HG02623 (cell line): Measurements from ENCODE around the gene PHOX2B.

Experiments used
- ATAC-seq: cut with Tn5 transposase; IDR thresholded peaks from one replicate; pipeline ENCODE4 v1.9.1; 2021; ENCODE audit warnings: moderate library complexity; ENCODE audit not compliant: unreplicated experiment

Gene PHOX2B

GRCh38 chr4:41748571-41749475 is at the start of gene PHOX2B:
PHOX2B (minus strand) TSS chr4:41748725; CDS start chr4:41748610, 115 bp downstream.
- no peak for ATAC-seq

DNA sequence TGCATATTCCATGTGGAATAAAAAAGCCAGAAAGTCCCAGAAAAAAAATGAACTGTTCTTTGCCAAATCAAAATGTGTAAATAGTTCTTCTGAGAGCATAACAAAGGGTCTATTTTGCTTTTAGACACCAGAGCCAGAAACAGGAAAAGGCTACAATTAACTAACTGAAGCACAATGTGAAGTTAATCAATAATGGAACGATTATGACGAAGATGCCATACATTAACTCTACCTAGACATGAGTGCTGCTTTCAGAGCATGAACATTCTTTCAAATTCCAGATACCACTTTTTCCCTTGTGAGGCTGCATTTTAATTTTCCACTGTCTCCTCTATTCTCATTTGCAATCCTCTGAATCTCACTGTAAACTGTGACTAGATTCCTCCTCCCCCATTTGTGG is 48.7 kb upstream of the PHOX2B start:
- no peak for ATAC-seq

DNA sequence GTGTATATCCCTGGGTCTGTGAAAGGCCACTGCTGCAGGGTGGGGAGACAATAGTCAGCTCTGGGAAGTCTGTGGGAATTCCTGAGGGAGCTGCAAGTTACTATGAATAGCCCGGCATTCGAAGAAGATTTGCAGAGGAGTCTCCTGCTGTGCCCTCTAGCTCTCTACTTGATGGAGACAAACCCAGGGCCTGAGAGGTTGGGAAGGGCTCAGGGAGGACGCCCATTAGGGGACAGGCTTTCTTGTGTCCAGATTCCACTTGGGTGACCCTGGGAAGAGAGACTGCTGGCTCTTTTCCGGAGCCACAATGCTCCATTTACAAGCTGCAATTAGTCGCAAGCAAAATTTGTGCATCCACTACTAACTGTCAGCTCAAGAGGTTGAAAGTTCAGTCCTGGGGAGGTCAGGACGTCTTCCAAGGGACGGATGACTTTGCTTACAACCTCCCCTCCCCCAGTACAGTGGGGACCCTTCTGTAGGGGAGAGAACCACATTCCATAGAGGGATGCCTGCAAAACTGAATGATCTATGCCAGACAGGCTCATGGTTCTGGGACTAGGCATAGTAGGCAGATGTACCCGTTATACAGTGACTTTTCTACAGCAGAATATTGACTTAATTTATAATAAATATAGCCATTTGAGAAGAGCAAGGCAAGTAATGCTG is 48.2 kb upstream of the PHOX2B start:
- ATAC-seq = no peak

DNA sequence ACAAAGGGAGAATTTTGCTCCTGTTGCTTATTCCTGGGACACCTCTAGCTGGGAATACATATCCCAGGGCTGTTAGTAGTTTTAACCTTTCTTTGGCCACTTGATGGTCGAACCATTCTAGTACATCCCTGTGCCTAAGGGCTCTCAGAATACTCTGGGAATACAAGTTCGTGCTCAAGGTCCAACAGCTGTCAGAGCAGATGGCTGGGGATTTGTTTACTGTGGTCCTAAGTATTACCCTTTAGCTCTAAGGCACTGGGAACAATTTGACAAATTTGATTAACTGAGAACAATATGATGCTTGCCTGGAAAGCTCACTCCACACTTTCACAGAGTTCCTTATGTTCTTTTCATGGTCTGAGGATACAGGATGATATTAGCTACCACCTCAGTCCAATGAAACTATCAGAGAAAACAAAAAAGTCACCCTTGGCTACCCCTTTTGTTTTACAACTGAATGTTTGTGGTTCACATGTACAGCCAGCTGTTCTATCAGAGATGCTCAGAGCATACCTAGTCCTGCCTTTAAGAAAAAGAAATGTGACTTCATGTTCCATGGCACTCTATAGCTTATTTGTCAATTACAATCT is 47.4 kb upstream of the PHOX2B start:
- no peak for ATAC-seq

- ATAC-seq = no peak
Measured at GRCh38 chr4:41792166-41792565, 43.6 kb upstream of the PHOX2B start.

DNA sequence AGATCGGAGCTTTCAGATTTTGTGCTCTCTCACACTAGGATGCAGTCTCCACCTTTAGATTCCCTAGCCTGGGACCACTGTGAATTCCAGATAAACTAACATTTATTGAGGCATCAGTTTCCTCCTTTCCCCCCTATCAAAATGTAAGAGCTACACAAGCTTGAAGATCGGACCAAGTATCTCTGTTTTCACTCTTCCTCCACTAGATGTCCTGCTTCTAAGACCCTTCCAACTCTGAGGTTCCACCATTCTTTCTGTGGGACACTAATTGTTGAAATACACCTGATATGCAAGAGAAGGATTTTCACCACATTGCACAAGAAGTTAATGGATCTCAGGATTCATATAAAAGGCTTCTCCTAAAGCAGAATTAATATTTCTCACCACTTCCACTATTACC is 43.0 kb upstream of the PHOX2B start:
- ATAC-seq = no peak

DNA sequence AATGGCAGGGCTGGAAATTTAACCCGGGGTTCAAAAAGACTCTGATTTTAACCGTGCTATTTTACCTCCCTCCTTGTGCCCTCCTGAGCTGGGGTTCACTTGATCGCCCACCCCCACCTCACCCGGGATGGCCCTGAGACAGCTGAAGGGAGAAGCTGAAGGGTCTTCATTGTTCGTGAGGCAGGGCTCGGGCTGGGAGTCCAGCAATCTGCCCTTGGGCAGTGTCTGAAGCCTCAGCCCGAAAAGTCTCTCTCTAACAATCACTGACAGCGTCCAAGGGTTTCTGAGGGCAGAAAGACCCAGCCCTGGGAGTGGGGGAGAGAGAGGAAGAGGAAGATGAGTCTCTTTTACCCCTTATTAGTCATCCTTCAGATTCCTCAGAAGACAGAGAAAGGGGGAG is 39.4 kb upstream of the PHOX2B start:
- ATAC-seq = no peak

- no peak for ATAC-seq
Measured at GRCh38 chr4:41785665-41786064, 37.1 kb upstream of the PHOX2B start.

DNA sequence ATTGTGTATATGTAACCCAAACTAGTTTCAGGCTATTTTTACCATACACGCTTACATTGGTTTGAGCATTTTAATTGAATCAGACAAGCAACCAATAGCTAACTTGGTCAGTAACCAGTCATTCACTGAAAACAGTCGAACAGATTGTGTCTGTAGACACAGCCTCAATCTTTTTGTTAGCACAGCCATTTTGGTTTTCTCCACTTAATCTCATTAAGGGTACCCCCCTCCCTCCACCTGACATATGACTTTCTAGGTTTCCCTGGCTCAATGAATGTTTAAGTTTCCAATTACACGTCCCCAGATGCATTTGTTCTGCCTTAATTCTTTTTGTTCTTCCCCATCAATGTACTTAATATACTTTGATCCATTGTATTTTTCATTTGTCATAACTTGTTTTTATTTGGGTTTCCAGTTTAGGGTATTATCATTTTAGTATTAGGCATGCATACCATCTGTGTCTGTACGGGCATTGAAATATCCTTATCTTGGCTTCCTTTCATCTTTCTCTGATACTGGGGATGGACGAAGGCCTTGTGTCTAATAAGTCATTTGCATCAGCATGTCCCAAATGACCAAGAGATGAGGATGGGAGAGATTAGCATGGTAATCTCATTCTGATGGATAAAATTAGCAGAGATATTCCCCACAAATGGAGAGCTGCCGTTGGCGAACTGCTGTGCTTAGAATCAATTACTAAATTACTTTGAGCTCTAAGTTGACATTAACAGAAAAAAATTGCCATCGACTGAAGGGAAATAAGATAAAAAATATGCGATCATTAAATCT is 35.9 kb upstream of the PHOX2B start:
- no peak for ATAC-seq

GRCh38 chr4:41776466-41776865 is 27.9 kb upstream of the PHOX2B start:
- ATAC-seq = no peak

- ATAC-seq = no peak
Measured at GRCh38 chr4:41763729-41764128, 15.2 kb upstream of the PHOX2B start.

DNA sequence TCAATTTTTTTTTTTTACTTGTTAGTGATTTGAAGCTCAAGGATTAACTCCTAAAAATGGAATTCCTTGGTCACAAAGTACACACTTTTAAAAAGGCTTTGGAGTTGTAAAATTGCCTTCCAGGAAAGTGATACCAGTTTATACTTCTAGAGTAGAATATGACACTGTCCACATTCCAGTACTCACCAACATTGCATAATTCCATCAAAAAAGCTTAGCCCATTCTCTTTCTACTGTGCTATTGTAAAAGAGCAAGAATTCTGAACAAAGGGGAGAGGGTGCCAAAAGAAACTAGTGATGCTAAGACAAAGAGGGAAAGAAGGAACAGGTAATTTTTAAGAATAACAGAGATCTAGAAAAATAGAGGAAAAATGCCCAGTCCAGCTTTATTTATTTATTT is 10.4 kb upstream of the PHOX2B start:
- no peak for ATAC-seq

- no peak for ATAC-seq
Measured at GRCh38 chr4:41757521-41758156, 9.1 kb upstream of the PHOX2B start.

- no peak for ATAC-seq
Measured at GRCh38 chr4:41753942-41754341, 5.4 kb upstream of the PHOX2B start.

DNA sequence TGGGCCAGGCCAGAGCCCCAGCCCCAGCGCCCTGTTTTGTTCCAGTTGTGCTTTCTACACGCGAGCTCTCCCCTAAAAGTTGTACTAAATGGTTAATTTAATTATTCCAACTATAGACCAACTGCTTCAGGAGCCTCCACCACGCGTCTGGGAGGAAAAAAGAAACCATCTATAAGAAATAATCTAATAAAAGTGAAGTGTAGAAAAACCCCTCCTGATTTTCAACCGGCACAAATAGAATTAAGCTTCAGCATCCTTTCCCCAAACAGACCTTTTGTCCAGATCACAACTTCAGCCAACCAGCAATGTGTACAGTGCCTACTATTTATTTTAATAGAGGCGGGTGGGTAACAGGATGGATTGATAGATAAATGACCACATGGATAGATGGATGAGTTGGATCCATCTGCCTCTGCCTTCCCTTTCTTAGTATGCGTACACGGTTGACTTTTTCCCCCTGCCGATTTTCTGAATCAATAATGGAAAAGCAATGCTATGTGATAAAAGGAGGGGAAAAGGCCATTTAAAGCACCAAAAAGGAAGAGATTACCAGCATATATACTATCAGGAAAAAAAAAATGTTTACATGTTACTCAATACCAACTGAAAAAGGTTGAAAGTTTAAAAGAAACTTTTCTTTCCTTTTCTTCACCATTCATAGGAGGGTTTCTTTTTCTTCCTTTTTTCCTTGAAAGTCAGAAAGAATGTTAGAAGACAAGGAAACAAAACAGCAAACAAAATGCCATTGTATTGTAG is 3.7 kb upstream of the PHOX2B start:
- no peak for ATAC-seq

- no peak for ATAC-seq
Measured at GRCh38 chr4:41751449-41752061, 3.0 kb upstream of the PHOX2B start.

DNA sequence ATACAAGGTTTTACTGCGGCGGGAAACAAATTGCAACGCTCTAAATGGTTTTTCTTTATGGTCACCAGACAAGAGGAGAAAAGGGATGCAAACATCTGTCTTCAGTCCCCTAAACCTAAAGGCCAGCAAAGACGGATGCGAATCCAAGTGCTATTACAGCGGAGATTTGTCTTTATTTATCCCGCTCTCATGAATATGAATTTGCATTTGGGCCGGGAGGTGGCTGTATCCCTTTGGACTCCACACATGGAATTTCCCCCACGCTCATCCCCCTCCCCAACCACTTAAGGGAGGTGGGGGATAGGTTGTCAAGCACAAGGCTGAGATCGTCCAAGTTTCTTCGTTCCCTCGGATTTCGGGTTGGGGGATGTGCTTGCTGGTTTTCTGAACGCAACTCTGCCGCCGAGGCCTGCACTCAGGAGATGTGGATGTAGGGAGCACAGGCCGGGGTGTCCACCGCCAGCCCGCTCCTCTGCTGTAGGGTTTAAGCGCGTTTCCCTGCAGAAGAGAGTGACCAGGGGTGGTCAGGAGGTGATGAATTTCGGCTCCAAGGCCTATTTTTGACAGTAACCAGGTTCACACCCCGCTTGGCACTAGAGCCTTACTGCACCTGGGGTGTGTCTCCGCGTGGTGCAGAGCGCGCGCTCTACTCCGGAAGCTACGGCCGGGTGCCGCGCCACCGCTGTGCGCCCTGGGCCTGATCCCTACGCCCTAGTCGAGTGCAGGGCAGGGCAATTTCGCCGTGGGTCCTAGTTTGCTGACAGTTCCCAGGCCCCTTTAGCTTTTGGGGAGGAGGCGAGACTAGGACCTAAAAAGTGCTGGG is 2.3 kb upstream of the PHOX2B start:
- ATAC-seq = no peak

DNA sequence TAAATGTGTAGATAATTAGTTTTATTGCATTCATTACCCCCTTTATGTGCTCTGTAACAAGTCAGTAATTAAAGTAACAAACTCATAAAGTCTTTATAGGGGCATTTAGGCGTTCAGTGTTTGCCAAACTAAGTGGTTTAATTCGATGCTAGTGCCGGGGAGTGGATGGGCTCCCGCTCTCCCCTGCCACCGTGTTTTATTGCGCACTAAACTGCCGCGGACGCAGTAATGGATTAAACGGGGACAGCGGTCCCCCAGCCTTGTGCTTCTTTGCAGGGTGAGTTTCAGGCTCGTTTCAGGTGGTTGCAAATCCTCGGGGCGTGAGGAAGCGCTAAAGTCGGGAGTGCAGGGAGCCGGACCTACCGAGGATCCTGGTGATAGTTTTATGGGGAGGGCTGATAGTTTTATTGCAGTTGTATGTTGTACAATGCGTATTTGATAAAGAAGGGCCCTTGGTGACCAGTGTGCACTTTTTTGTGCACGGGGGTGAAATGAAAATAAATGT is 1.6 kb upstream of the PHOX2B start:
- ATAC-seq = no peak
